H9 (cell line): ENCODE results near the gene C2orf49. TPM values are rescaled to one million over a fixed set of nuclear protein-coding genes. Genes with fewer than 3 reads are reported as not detected.

Source experiments
- DNase-seq: peaks from one replicate; pipeline ENCODE4 v3.0.0-alpha.2; 2017
- H2AFZ ChIP-seq: one replicate; pipeline ENCODE4 v1.6.1; 2013; ENCODE audit warnings: mild to moderate bottlenecking, low read length, control low read depth, moderate library complexity
- H2AK5ac ChIP-seq: 2 replicates; pipeline ENCODE4 v1.6.1; 2013; ENCODE audit warnings: low read length, control low read depth, mixed read lengths; ENCODE audit not compliant: insufficient read length
- H2BK120ac ChIP-seq: one replicate; pipeline ENCODE4 v1.6.1; 2013; ENCODE audit warnings: low read depth, mild to moderate bottlenecking, low read length, control low read depth, inconsistent platforms; ENCODE audit not compliant: poor library complexity, severe bottlenecking
- H2BK12ac ChIP-seq: 2 replicates; pipeline ENCODE4 v1.6.1; 2013; ENCODE audit warnings: low read length, control low read depth, mixed read lengths, low read depth; ENCODE audit not compliant: insufficient read length
- H2BK15ac ChIP-seq: 2 replicates; pipeline ENCODE4 v1.6.1; 2013; ENCODE audit warnings: low read depth, low read length, control low read depth
- H2BK20ac ChIP-seq: one replicate; pipeline ENCODE4 v1.6.1; 2013; ENCODE audit warnings: low read depth, mild to moderate bottlenecking, low read length, control low read depth, inconsistent platforms; ENCODE audit not compliant: poor library complexity, severe bottlenecking
- H2BK5ac ChIP-seq: 2 replicates; pipeline ENCODE4 v1.6.1; 2013; ENCODE audit warnings: low read length, control low read depth, mixed read lengths; ENCODE audit not compliant: insufficient read length
- H3K14ac ChIP-seq: 2 replicates; pipeline ENCODE4 v1.6.1; 2013; ENCODE audit warnings: low read length, control low read depth; ENCODE audit not compliant: insufficient read depth
- H3K18ac ChIP-seq: 2 replicates; pipeline ENCODE4 v1.6.1; 2013; ENCODE audit warnings: low read depth, mild to moderate bottlenecking, mixed read lengths, low read length, control low read depth; ENCODE audit not compliant: insufficient read length
- H3K23ac ChIP-seq: 2 replicates; pipeline ENCODE4 v1.6.1; 2013; ENCODE audit warnings: low read length, control low read depth, mixed read lengths, low read depth; ENCODE audit not compliant: insufficient read length
- H3K23me2 ChIP-seq: 2 replicates; pipeline ENCODE4 v1.6.1; 2013; ENCODE audit warnings: low read depth, mild to moderate bottlenecking, mixed read lengths, low read length, control low read depth; ENCODE audit not compliant: insufficient read length, poor library complexity, severe bottlenecking
- H3K27ac ChIP-seq: 2 replicates; pipeline ENCODE4 v1.5.1; 2013; ENCODE audit warnings: low read length, control low read depth, mixed read lengths, low read depth; ENCODE audit not compliant: insufficient read length
- H3K27me3 ChIP-seq: 2 replicates; pipeline ENCODE4 v1.6.1; 2013; ENCODE audit warnings: low read length, control low read depth, inconsistent platforms; ENCODE audit not compliant: insufficient read depth
- H3K4ac ChIP-seq: 2 replicates; pipeline ENCODE4 v1.6.1; 2013; ENCODE audit warnings: low read depth, mild to moderate bottlenecking, control low read depth, inconsistent platforms, low read length, moderate library complexity
- H3K4me1 ChIP-seq: 2 replicates; pipeline ENCODE4 v1.6.1; 2013; ENCODE audit warnings: low read length, control low read depth, inconsistent platforms; ENCODE audit not compliant: insufficient read depth
- H3K4me2 ChIP-seq: 2 replicates; pipeline ENCODE4 v1.6.1; 2013; ENCODE audit warnings: low read length, control low read depth, mixed read lengths; ENCODE audit not compliant: insufficient read length, insufficient read depth
- H3K56ac ChIP-seq: 2 replicates; pipeline ENCODE4 v1.6.1; 2013; ENCODE audit warnings: low read depth, mild to moderate bottlenecking, mixed read lengths, low read length, control low read depth; ENCODE audit not compliant: insufficient read length
- H3K79me1 ChIP-seq: 2 replicates; pipeline ENCODE4 v1.6.1; 2013; ENCODE audit warnings: low read depth, mild to moderate bottlenecking, moderate library complexity, low read length, control low read depth, inconsistent platforms; ENCODE audit not compliant: insufficient read depth, poor library complexity, severe bottlenecking
- H3K79me2 ChIP-seq: 2 replicates; pipeline ENCODE4 v1.6.1; 2013; ENCODE audit warnings: low read length, control low read depth, inconsistent platforms; ENCODE audit not compliant: insufficient read depth
- H3K9ac ChIP-seq: 2 replicates; pipeline ENCODE4 v1.6.1; 2013; ENCODE audit warnings: low read length, control low read depth, mixed read lengths; ENCODE audit not compliant: insufficient read length; ENCODE audit errors: extremely low read depth
- H3K9me3 ChIP-seq: one replicate; pipeline ENCODE4 v1.6.1; 2013; ENCODE audit warnings: low read depth, low read length, inconsistent platforms; ENCODE audit not compliant: control insufficient read depth
- H3T11ph ChIP-seq: one replicate; pipeline ENCODE4 v1.6.1; 2013; ENCODE audit warnings: mild to moderate bottlenecking, low read length, control low read depth, inconsistent platforms
- H4K20me1 ChIP-seq: one replicate; pipeline ENCODE4 v1.6.1; 2013; ENCODE audit not compliant: control insufficient read depth, insufficient read length, insufficient read depth
- H4K5ac ChIP-seq: 2 replicates; pipeline ENCODE4 v1.6.1; 2013; ENCODE audit warnings: low read depth, mild to moderate bottlenecking, mixed read lengths, low read length, control low read depth; ENCODE audit not compliant: insufficient read length
- H4K8ac ChIP-seq: replicated peaks from 2 replicates; pipeline ENCODE4 v1.6.1; 2013; ENCODE audit warnings: low read length, control low read depth, mixed read lengths, low read depth; ENCODE audit not compliant: insufficient read length
- H4K91ac ChIP-seq: 2 replicates; pipeline ENCODE4 v1.6.1; 2013; ENCODE audit warnings: low read depth, mild to moderate bottlenecking, moderate library complexity, mixed read lengths, low read length, control low read depth; ENCODE audit not compliant: insufficient read length
- H3K27ac Mint-ChIP-seq, 3 experiments: 2 replicates in 2 of 3; 3 replicates in 1 of 3; pipeline ENCODE4 v1.8.0; 2020 to 2021; ENCODE audit warnings: mixed read lengths in 3 of 3, mild to moderate bottlenecking in 1 of 3, moderate library complexity in 1 of 3
- H3K27me3 Mint-ChIP-seq: 2 replicates; pipeline ENCODE4 v1.8.0; 2021; ENCODE audit warnings: low read depth, mild to moderate bottlenecking, moderate library complexity, mixed read lengths
- H3K36me3 Mint-ChIP-seq, 3 experiments: 2 replicates in 2 of 3; 3 replicates in 1 of 3; pipeline ENCODE4 v1.8.0; 2020 to 2021; ENCODE audit warnings: low read depth in 3 of 3, mixed read lengths in 3 of 3; ENCODE audit not compliant: insufficient read depth in 1 of 3
- H3K4me1 Mint-ChIP-seq, 2 experiments: 2 replicates each; pipeline ENCODE4 v1.8.0; 2020; ENCODE audit warnings: mixed read lengths in 2 of 2
- H3K4me3 Mint-ChIP-seq, 2 experiments: 2 replicates in 1 of 2; 3 replicates in 1 of 2; pipeline ENCODE4 v1.8.0; 2020 to 2021; ENCODE audit warnings: mild to moderate bottlenecking in 2 of 2, mixed read lengths in 2 of 2, moderate library complexity in 1 of 2
- H3K9me3 Mint-ChIP-seq, 2 experiments: 2 replicates in 1 of 2; 3 replicates in 1 of 2; pipeline ENCODE4 v1.8.0; 2020; ENCODE audit warnings: mild to moderate bottlenecking in 2 of 2, mixed read lengths in 2 of 2, moderate library complexity in 1 of 2
- CTCF ChIP-seq: fragments of 200-600 bp; sonication (generic); conservative IDR thresholded peaks from 3 replicates; pipeline ENCODE4 v1.8.0; 2021; ENCODE audit warnings: antibody characterized with exemption, mild to moderate bottlenecking
- WGBS: extraction: QIAGEN DNeasy Blood & Tissue Kit; methylation state at CpG from one replicate; pipeline ENCODE4 v1.1.7; 2013; ENCODE audit warnings: missing lambda C conversion rate, low lambda C conversion rate, mixed read lengths; ENCODE audit not compliant: insufficient read length; ENCODE audit errors: extremely low coverage; 5-methylcytosine and 5-hydroxymethylcytosine counted together
- total RNA-seq: library from RNA; stranded (reverse); gene quantifications from 2 replicates; pipeline ENCODE4 v1.2.1, GENCODE V29; 2021

Gene C2orf49
- total RNA-seq, 1 experiment from 2014 or later: 18.8 TPM

- no peak overlapping the region for H3K27ac ChIP-seq
- no CpG with 5 or more reads among the region's 9 CpGs for WGBS
- H4K91ac ChIP-seq: no peak overlapping the region
- H3K27me3 Mint-ChIP-seq: no peaks in the 10 kb centered on the region; the same call in 1 of the 2 replicates
- no peak overlapping the region for H2BK20ac ChIP-seq
- H2BK12ac ChIP-seq: no peak overlapping the region
- H3K4ac ChIP-seq: no peak overlapping the region
- no peaks in the 10 kb centered on the region for H3K9me3 ChIP-seq
- H3K27me3 ChIP-seq: no peaks in the 10 kb centered on the region
- H3K14ac ChIP-seq: no peak overlapping the region; the same call in 1 of the 2 replicates
- H3K56ac ChIP-seq: no peak overlapping the region
- TF ChIP-seq CTCF: no peak
- H3K9ac ChIP-seq: no peak overlapping the region
- no peak overlapping the region for H3K4me3 Mint-ChIP-seq
- peaks cover 0 to 38% (median 22%) of the 10 kb centered on the region in 3 experiments; a peak in 5 of 7 replicates for H3K36me3 Mint-ChIP-seq
- H3K23me2 ChIP-seq: no peaks in the 10 kb centered on the region
- H3K79me1 ChIP-seq: no peaks in the 10 kb centered on the region
- no peak overlapping the region for H3K18ac ChIP-seq
- H3K79me2 ChIP-seq: no peaks in the 10 kb centered on the region
- H2BK5ac ChIP-seq: no peak overlapping the region
- H2AFZ ChIP-seq: no peak overlapping the region
- H2BK120ac ChIP-seq: no peak overlapping the region
- H4K20me1 ChIP-seq: no peaks in the 10 kb centered on the region
- H4K5ac ChIP-seq: no peak overlapping the region
- H3K9me3 Mint-ChIP-seq: no peaks in the 10 kb centered on the region
- peaks cover 2 to 7% of the 10 kb centered on the region in 2 experiments for H3K4me1 Mint-ChIP-seq
- no peak overlapping the region for H2BK15ac ChIP-seq
- H4K8ac ChIP-seq: no peak overlapping the region
- no peak overlapping the region for H3K4me2 ChIP-seq
- H3K23ac ChIP-seq: no peak overlapping the region
- H2AK5ac ChIP-seq: no peak overlapping the region
- no peaks in the 10 kb centered on the region for H3K4me1 ChIP-seq
- H3T11ph ChIP-seq: no peak overlapping the region
- peak overlapping the region; percentile 26 to 89 (median 37); a peak in 3 of 7 replicates for H3K27ac Mint-ChIP-seq
- no peak for DNase-seq
Observed at GRCh38 chr2:105373895-105374401, 36.6 kb downstream of the C2orf49 start.
